ENCODE measurements around the gene DPH2. TPM values are rescaled to one million over a fixed set of nuclear protein-coding genes. Genes with fewer than 3 reads are reported as not detected.

The DPH2 gene
- total RNA-seq, 1 experiment from 2014 or later = 57.5 TPM

GRCh38 chr1:43996733-43997115 lies 26.9 kb downstream of the DPH2 start (continued):
- TF ChIP-seq PRDM15 (CRISPR knock-in tag; IDR thresholded peaks at IDR 0.05) (no peak), ATF6 (CRISPR knock-in tag; IDR thresholded peaks at IDR 0.05) (no peak)

GRCh38 chr1:43997295-43997999 lies 27.6 kb downstream of the DPH2 start:
- no peak overlapping the region for H3K27ac Mint-ChIP-seq
- ChIA-PET POLR2A (no interaction called here), CTCF (interaction anchor here (3.8 kb wide), 1 partner anchor 39 kb away, joined by 16 read pairs; no protein-coding TSS in a partner anchor)
- H3K36me3 Mint-ChIP-seq = peaks cover 9% of the 10 kb centered on the region
- H3K9me3 Mint-ChIP-seq = no peaks in the 10 kb centered on the region
- no peak for TF ChIP-seq E2F5 (CRISPR knock-in tag; IDR thresholded peaks at IDR 0.05)
- TF ChIP-seq ZNF532 (CRISPR knock-in tag; IDR thresholded peaks at IDR 0.05; ENCODE audit: borderline replicate concordance) = no peak
- no peak for TF ChIP-seq ZNF138 (CRISPR knock-in tag; conservative IDR thresholded peaks at IDR 0.05)
- TF ChIP-seq RORB (CRISPR knock-in tag; IDR thresholded peaks at IDR 0.05) = no peak
- TF ChIP-seq USF2 (CRISPR knock-in tag; IDR thresholded peaks at IDR 0.05) = no peak
- no peak for TF ChIP-seq GTF2I (CRISPR knock-in tag; conservative IDR thresholded peaks at IDR 0.05)
- TF ChIP-seq JAZF1 (CRISPR knock-in tag; IDR thresholded peaks at IDR 0.05) = no peak
- TF ChIP-seq NR2C2 (CRISPR knock-in tag; IDR thresholded peaks at IDR 0.05) = no peak
- no peak for TF ChIP-seq FOXJ3 (CRISPR knock-in tag; IDR thresholded peaks at IDR 0.05; ENCODE audit: borderline replicate concordance)
- no peak for TF ChIP-seq ZNF121 (CRISPR knock-in tag; IDR thresholded peaks at IDR 0.05)
- no peak for TF ChIP-seq GRHL2 (CRISPR knock-in tag; IDR thresholded peaks at IDR 0.05; ENCODE audit: insufficient replicate concordance, severe bottlenecking)
- TF ChIP-seq ZSCAN18 (CRISPR knock-in tag; IDR thresholded peaks at IDR 0.05) = no peak
- no peak for TF ChIP-seq CREB1 (CRISPR knock-in tag; IDR thresholded peaks at IDR 0.05)
- no peak for TF ChIP-seq MXD4 (CRISPR knock-in tag; IDR thresholded peaks at IDR 0.05; ENCODE audit: borderline replicate concordance)
- no peak for TF ChIP-seq PREB (CRISPR knock-in tag; IDR thresholded peaks at IDR 0.05; ENCODE audit: borderline replicate concordance)
- no peak for TF ChIP-seq ZNF671 (CRISPR knock-in tag; IDR thresholded peaks at IDR 0.05)
- TF ChIP-seq FOXK1 (CRISPR knock-in tag; IDR thresholded peaks at IDR 0.05) = no peak
- DNase-seq (ENCODE audit: low spot score) = no peak
- H3K27me3 Mint-ChIP-seq (ENCODE audit: low read depth) = peaks cover 13% of the 10 kb centered on the region
- H3K4me3 Mint-ChIP-seq = no peak overlapping the region
- no peak for ATAC-seq
- peaks cover 18% of the 10 kb centered on the region for H3K4me1 Mint-ChIP-seq

All from WTC11 (cell line).